K562 (cell line): ENCODE data around the gene CLEC17A. TPM values are rescaled to one million over a fixed set of nuclear protein-coding genes. Genes with fewer than 3 reads are reported as not detected.

ENCODE experiments used
- ATAC-seq: fragments of 200-7000 bp; cut with Tn5 transposase; 3 replicates; pipeline ENCODE4 v1.9.1; 2020; ENCODE audit warnings: moderate library complexity
- BruUV-seq: library from RNA; stranded (reverse); fragments of 400-500 nt; replicated peaks from 2 replicates; lab custom pipeline; 2021; lab: Mats Ljungman, UMichigan
- CTCF ChIA-PET: fragments of 300-600 bp; formaldehyde crosslinking; extraction: SDS; loops from one replicate; lab custom pipeline; 2021; ENCODE audit warnings: low intra/inter-chr PET ratio; lab: Yijun Ruan, JAX
- POLR2A ChIA-PET: fragments of 300-600, 350-650 bp; sonication (Branson Sonifier 250); formaldehyde crosslinking; extraction: SDS; loops from one replicate; lab custom pipeline; 2021; ENCODE audit warnings: antibody characterized with exemption, inconsistent platforms; lab: Yijun Ruan, JAX
- DNase-seq, 4 experiments: peaks; one replicate each; pipeline versions ENCODE4 v3.0.0 to v3.0.0-alpha.2; 2011 to 2018; ENCODE audit warnings: low spot score in 3 of 4, mixed read lengths in 3 of 4; ENCODE audit errors: extremely low read depth in 1 of 4
- FAIRE-seq: peaks from 2 replicates; lab custom pipeline; 2011; peaks lifted over from hg19 to GRCh38; lab: Jason Lieb, UNC
- H2AFZ ChIP-seq: 2 replicates; pipeline ENCODE4 v1.6.0; 2011; ENCODE audit warnings: low read depth, low read length, control low read depth, inconsistent platforms
- H3K27ac ChIP-seq: fragments of 200-600 bp; 3 replicates; pipeline ENCODE4 v1.8.0; 2011; ENCODE audit warnings: low read depth, mild to moderate bottlenecking, control low read depth, inconsistent platforms, low read length, moderate library complexity, mixed read lengths; ENCODE audit errors: extremely low read depth
- H3K27me3 ChIP-seq, 2 experiments: fragments of 300-600 bp in 1 of 2; 2 replicates in 1 of 2; 3 replicates in 1 of 2; pipeline versions ENCODE4 v1.6.0 to v1.8.0; 2011; ENCODE audit warnings: inconsistent platforms in 2 of 2, low read length in 2 of 2, mild to moderate bottlenecking in 1 of 2, mixed read lengths in 1 of 2, moderate library complexity in 1 of 2; ENCODE audit not compliant: control insufficient read depth in 2 of 2, insufficient read depth in 2 of 2
- H3K36me3 ChIP-seq: fragments of 300-600 bp; 3 replicates; pipeline ENCODE4 v1.8.0; 2011; ENCODE audit warnings: mild to moderate bottlenecking, low read length, inconsistent platforms; ENCODE audit not compliant: control insufficient read depth, insufficient read depth
- H3K4me1 ChIP-seq, 2 experiments: fragments of 200-600 bp in 1 of 2; replicated peaks in 1 of 2; 2 replicates in 1 of 2; 3 replicates in 1 of 2; pipeline versions ENCODE4 v1.5.1 to v1.8.0; 2011; ENCODE audit warnings: inconsistent platforms in 2 of 2, low read length in 2 of 2, mild to moderate bottlenecking in 1 of 2, mixed read lengths in 1 of 2, moderate library complexity in 1 of 2; ENCODE audit not compliant: control insufficient read depth in 2 of 2, insufficient read depth in 2 of 2
- H3K4me2 ChIP-seq: 2 replicates; pipeline ENCODE4 v1.6.1; 2011; ENCODE audit warnings: low read length, control low read depth, inconsistent platforms, mixed read lengths; ENCODE audit not compliant: insufficient read depth
- H3K4me3 ChIP-seq: fragments of 200-600 bp; sonication (generic), shearing (Covaris generic); 2 replicates; pipeline ENCODE4 v1.5.1; 2016; ENCODE audit warnings: control low read depth, inconsistent platforms
- H3K79me2 ChIP-seq: fragments of 200-600 bp; 3 replicates; pipeline ENCODE4 v1.8.0; 2011; ENCODE audit warnings: low read length, inconsistent platforms; ENCODE audit not compliant: control insufficient read depth, insufficient read depth
- H3K9ac ChIP-seq, 2 experiments: 2 replicates each; pipeline versions ENCODE4 v1.6.0 to v1.6.1; 2011; ENCODE audit warnings: low read depth in 2 of 2, low read length in 2 of 2, control low read depth in 1 of 2, inconsistent platforms in 1 of 2, mild to moderate bottlenecking in 1 of 2, mixed read lengths in 1 of 2; ENCODE audit not compliant: insufficient read depth in 1 of 2
- H3K9me1 ChIP-seq: one replicate; pipeline ENCODE4 v1.6.0; 2011; ENCODE audit warnings: inconsistent platforms, mild to moderate bottlenecking, low read length, moderate library complexity; ENCODE audit not compliant: control insufficient read depth, insufficient read depth
- H3K9me3 ChIP-seq: replicated peaks from 2 replicates; pipeline ENCODE4 v1.5.1; 2011; ENCODE audit warnings: low read depth, low read length, inconsistent platforms; ENCODE audit not compliant: control insufficient read depth, insufficient read depth
- H4K20me1 ChIP-seq: replicated peaks from 2 replicates; pipeline ENCODE4 v1.6.1; 2011; ENCODE audit warnings: low read length, inconsistent platforms, mixed read lengths; ENCODE audit not compliant: control insufficient read depth, insufficient read depth
- MEIS2 ChIP-seq: fragments of 450-650 bp; IDR thresholded peaks from 2 replicates; pipeline ENCODE4 v1.6.1; 2014; ENCODE audit warnings: mild to moderate bottlenecking; ENCODE audit not compliant: partially characterized antibody
- NR2C2 ChIP-seq, 2 experiments: fragments of 200-800 bp in 1 of 2; sonication (Bioruptor generic) in 1 of 2; sonication (generic) in 1 of 2; formaldehyde crosslinking in 1 of 2; IDR thresholded peaks; 2 replicates each; pipeline versions ENCODE4 v1.6.1 to v1.8.0; 2016 to 2022; ENCODE audit warnings: mild to moderate bottlenecking in 1 of 2, missing compliant biosample characterization in 1 of 2, missing genetic modification characterization in 1 of 2, missing genetic modification reagents in 1 of 2
- SAP30 ChIP-seq: fragments of 200-600 bp; sonication (generic); IDR thresholded peaks from 2 replicates; pipeline ENCODE4 v1.6.1; 2012; ENCODE audit warnings: borderline replicate concordance, low read depth, mild to moderate bottlenecking, moderate library complexity, low read length, control low read depth, inconsistent platforms; ENCODE audit not compliant: insufficient read depth, poor library complexity, severe bottlenecking
- WGBS: fragments of 100-300 bp; shearing (Covaris generic); methylation state at CpG from one replicate; pipeline ENCODE4 v1.1.6; 2016; ENCODE audit warnings: low coverage, mixed read lengths; ENCODE audit not compliant: insufficient coverage; ENCODE audit errors: missing lambda C conversion rate; 5-methylcytosine and 5-hydroxymethylcytosine counted together
- in situ Hi-C: fragments of 300-500 bp; cut with MboI; formaldehyde crosslinking; loops from 4 replicates; pipeline ENCODE4 v1.15.0; 2018; ENCODE audit warnings: inconsistent platforms, mixed read lengths
- intact Hi-C: fragments of 100-400 bp; cut with micrococcal nuclease; formaldehyde crosslinking; loops from 2 replicates; pipeline ENCODE4 v1.14.2; 2022
- polyA plus RNA-seq, 8 experiments: library from polyadenylated mRNA; depleted of rRNA in 4 of 8; stranded (reverse) in 5 of 8; unstranded in 3 of 8; fragments of >200 nt; fragmentation: Nextera tagmentation in 2 of 8; fragmentation: Illumina TruSeq in 1 of 8; extraction: Ambion mirVana in 2 of 8; extraction: Trizol in 1 of 8; gene quantifications; 2 replicates each; pipeline versions ENCODE4 v1.2.1 to v1.2.3, GENCODE V29; 2011 to 2014; ENCODE audit warnings: inconsistent platforms in 1 of 8, missing spikeins in 1 of 8
- total RNA-seq, 7 experiments: library from RNA; depleted of rRNA in 6 of 7; stranded (reverse); fragments of >200 nt in 6 of 7; fragmentation: Illumina TruSeq in 2 of 7; extraction: Trizol in 2 of 7; gene quantifications; 2 replicates each; pipeline versions ENCODE4 v1.2.1 to v1.2.3, GENCODE V29; 2011 to 2021; ENCODE audit warnings: low replicate concordance in 1 of 7

CLEC17A gene
- total and polyA plus RNA-seq, 9 of the 15 experiments (the other 6 are each of a cell fraction or from before 2014, with no cell fraction given) = 0.03 TPM; not detected in 8

DNA sequence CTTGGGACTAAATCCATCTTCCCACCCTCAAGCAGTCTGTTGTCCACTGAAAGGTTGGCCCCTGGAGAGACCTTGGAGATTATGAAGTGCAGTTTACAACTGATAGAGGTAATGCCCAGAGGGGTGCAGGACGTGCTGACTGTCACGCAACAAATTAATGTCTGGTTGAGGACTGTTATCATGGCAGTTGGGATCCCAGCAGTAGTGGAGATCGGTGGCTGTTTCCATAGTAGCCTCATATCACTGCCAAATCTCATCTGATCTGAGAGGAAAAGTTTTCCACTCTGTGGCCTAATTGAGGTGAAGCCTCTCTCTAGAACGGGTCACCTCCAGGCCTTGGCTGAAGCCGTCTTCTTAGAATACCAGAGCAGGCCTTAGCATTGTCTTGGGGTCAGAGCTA, 49.4 kb upstream of the CLEC17A start:
- H3K9me1 ChIP-seq = no peaks in the 10 kb centered on the region
- intact Hi-C loops = no loop called here
- no peaks in the 10 kb centered on the region for H3K27me3 ChIP-seq
- 22% methylated on average over 5 of the region's 5 CpGs for WGBS
- H2AFZ ChIP-seq = no peak overlapping the region
- no TSS peak for BruUV-seq
- POLR2A ChIA-PET = interaction anchor here (0.6 to 1.4 kb wide), 2 partner anchors 9 to 15 kb away, joined by 3 to 5 read pairs; partner anchors contain the start of gene DNAJB1
- peaks cover 9% of the 10 kb centered on the region; the same call in 2 of the 3 replicates for H3K36me3 ChIP-seq
- DNase-seq = no peak
- H3K4me1 ChIP-seq = peaks cover 34 to 49% of the 10 kb centered on the region in 2 experiments; a peak in 4 of 5 replicates
- CTCF ChIA-PET = no interaction called here
- H3K9ac ChIP-seq = peak overlapping the region in 1 of 2 experiments; percentile 60; a peak in 1 of 4 replicates
- FAIRE-seq = no peak
- peak overlapping the region; percentile 50; the same call in 1 of the 3 replicates for H3K27ac ChIP-seq
- H3K4me3 ChIP-seq = no peak overlapping the region
- no peak for ATAC-seq
- H4K20me1 ChIP-seq = peaks cover 14% of the 10 kb centered on the region; the same call in 1 of the 2 replicates
- no peak for TF ChIP-seq SAP30
- TF ChIP-seq MEIS2 = peak; percentile 23
- TF ChIP-seq NR2C2 (CRISPR knock-in tag; IDR thresholded peaks at IDR 0.05) = no peak
- TF ChIP-seq NR2C2 (tag; IDR thresholded peaks at IDR 0.05) = 0 out of 2 replicates have a peak, but pooled peaks have one; percentile 11
- peaks cover 73% of the 10 kb centered on the region for H3K79me2 ChIP-seq
- in situ Hi-C loops = no loop called here
- no peaks in the 10 kb centered on the region for H3K9me3 ChIP-seq
- H3K4me2 ChIP-seq = 0 out of 2 replicates have a peak overlapping the region, but pooled peaks have one; percentile 2
